NCI-H2227 (cell line): ENCODE results near the gene TJP2.
A peak's percentile ranks its signal among the peaks of the same experiment; 100 is the strongest.

Experiments
- DNase-seq: peaks from one replicate; lab custom pipeline; 2025; ENCODE audit not compliant: unreplicated experiment; lab: John Stamatoyannopoulos, UW

Gene TJP2

DNA sequence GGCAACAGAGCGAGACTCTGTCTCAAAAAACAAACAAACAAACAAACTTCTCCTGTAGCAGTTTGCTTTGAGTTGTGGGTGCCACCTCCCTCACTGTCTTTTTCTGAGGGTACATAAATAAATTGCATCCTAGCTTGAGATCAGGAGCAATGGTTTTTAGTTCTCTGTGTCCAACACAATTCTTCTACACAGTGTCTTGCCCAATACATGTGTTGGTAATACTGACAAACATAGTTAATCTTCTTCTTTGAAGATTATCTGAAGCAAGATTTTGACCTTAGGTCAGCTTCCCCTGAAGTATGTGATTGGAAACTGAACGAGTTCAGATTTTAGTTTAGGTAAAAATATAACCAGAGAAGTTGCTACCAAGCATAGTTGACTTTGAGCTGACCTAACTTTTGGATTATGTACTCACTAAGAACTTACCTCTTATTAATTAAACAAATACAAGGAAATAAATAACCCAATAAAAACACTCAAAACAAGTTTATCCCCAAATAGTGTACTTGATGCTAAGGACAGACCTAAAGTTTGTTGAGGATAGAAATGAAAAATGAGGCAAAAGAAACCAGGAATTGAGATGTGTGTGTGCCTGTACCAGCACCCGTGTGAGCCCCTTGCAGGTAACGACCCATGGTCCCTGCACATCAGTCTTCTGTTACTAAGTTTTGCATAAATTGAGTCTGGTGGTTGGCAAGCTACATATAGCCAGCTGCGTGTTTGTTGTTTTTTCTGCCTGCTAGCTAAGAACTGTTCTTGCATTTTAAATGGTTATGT, 16.2 kb downstream of the TJP2 start:
- DNase-seq: no peak

DNA sequence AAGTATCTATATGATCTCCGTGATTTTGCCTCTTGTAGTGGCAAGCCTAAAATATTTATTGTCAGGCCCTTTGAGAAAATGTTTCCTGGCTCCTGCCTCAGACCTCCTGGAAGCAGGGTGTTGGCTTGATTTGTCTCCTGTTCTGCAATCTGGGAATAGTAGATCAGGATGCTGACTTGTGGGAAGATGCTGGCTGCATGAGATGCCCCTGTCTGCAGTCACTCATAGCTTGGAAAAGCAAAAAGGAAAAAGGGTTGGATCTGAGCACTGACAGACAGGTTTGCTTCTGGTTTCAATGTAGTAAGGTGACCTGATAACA, 16.7 kb downstream of the TJP2 start:
- no peak for DNase-seq

- no peak for DNase-seq
These were observed 17.2 kb downstream of the TJP2 start for GRCh38 chr9:69191231-69191630.

GRCh38 chr9:69192214-69192613, 18.1 kb downstream of the TJP2 start:
- no peak for DNase-seq

- no peak for DNase-seq
These were observed 19.6 kb downstream of the TJP2 start for GRCh38 chr9:69193685-69194032.

DNA sequence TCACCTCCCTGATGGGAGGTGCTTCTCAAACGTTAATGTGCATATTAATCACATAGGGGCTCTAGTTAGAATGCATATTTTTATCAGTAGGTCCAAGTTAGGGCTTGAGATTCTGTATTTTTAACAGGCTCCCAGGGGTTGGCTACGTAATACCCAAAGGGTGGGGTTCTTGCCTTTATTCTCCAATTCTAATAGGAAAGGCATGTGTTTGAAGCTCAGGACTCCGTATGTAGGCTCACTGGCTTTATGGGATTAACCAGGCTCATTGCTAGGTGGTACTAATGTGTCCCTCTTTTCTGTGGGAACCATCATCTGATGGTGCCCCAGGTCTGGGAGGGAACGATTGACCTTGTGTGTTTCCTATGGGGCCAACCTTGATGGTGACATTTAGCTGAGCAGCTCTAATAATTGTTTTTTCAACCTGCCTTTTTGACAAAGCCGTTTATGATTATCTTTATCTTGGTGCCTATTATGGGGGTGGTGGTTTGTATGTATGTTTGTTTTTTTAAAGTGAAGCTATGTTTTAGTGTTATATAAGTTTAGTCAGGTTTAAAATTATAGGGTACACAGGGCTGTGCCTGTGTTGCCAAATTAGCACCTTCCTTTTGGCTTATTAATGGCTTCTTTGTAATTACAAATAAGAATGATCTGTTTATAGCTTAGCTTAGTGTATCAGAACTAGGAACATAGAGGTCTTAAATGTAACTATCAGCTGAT, 20.8 kb downstream of the TJP2 start:
- DNase-seq: no peak

GRCh38 chr9:69195668-69196067, 21.6 kb downstream of the TJP2 start:
- no peak for DNase-seq

GRCh38 chr9:69197687-69198086, 23.6 kb downstream of the TJP2 start:
- no peak for DNase-seq

GRCh38 chr9:69198521-69199220, 24.6 kb downstream of the TJP2 start:
- no peak for DNase-seq

DNA sequence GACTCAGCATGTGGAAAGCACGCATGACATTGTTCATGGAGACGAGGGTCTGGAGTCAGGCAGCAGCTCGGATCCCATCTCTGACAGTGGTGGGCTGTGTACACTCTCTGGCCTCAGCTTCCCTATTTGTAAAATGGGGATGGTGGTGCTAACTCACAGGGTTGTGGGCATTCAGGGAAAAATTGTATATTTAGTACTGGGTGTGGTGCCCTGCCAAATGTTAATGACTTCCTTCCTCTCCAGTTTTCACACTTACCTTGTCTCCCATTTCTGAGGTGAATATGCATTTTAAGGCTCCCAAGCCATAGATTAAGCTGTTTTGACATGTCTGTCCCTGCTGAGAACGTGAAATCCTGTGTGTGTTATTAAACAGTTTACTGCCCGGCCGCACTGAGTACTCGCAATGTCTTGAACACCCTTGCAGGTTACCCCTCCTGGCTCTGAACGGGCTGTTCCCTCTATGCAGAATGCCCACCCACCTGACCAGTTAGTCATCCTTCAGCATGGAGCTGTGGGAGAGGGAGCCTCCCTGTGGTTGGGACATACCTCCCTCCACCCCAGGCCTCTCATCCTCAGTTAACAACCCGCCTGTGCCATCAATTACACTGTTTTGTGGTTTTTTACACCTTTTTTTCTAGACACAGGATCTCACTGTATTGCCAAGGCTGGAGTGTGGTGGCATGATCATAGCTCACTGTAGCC, 25.8 kb downstream of the TJP2 start:
- no peak for DNase-seq

GRCh38 chr9:69202556-69202955, 28.5 kb downstream of the TJP2 start:
- DNase-seq: no peak

- DNase-seq: no peak
These were observed 30.2 kb downstream of the TJP2 start for GRCh38 chr9:69204326-69204725.

DNA sequence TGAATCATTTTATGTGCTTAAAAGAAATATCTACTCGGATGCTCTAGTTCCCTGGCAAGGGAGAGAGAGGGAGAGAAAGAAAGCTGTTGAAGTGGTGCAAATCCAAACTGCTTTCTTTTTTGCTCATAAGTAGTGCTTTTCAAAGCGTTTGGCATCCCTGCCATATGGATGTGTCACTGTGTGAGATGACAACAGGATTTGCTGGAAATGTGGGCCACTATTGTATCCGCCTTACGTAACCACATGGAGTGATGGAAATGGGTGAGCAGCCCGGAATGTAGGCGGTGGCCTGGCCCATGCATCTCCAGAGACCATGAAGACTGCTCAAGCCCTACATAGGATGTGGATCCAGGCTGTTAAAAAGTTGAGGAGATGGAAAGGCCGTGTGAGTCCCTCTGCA, 30.8 kb downstream of the TJP2 start:
- DNase-seq: no peak

DNA sequence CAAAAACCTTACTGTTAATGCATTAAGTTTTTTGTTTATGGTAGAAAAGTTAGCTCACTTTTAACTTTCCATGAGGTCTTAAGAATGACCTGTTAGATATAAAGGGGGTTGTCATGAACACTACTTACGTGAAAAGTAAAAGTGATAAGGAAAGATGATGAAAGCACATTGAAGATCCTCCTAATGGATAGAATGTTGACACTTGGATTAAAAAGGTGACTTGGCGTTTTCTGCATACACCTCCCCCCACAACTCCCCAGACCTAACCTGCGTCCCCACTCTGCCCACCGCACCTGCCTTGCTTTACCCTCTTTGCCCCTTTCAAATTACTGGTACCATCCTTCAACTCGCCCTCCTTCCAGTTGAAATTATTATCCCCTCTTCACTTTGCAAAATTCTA, 32.0 kb downstream of the TJP2 start:
- DNase-seq: no peak

GRCh38 chr9:69207503-69207902, 33.4 kb downstream of the TJP2 start:
- DNase-seq: no peak

DNA sequence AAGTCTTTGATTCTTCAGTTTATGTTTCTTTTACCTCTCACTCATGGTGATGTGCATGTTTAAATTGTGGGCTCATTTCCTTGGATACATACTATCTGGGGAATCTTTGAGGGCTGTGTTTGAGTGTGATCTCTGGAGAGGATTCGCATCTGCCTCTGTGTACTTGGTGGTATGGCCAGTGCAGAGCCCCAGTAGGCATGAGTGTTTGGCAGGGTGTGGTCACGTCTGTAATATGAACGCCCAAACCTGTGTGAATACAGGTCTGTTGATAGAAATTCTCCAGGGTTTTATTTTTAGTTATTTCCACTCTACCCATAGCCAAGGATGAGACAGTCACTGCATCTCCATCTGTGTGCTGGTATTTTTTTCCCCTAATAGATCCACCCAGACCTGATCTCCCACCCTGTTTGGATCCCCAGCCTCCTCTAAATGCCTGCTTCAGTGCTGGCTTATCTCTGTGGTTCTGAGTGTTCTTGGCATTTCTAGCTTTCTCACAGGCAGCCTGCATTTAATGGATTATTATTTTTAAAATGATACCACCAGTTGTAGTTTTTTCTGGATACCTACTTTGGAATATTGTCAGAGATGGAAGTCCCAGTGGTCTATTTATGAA, 37.5 kb downstream of the TJP2 start:
- no peak for DNase-seq

- DNase-seq: no peak
These were observed 39.6 kb downstream of the TJP2 start for GRCh38 chr9:69213647-69214046.

GRCh38 chr9:69214939-69215338, 40.9 kb downstream of the TJP2 start:
- no peak for DNase-seq

GRCh38 chr9:69215774-69216485, 41.9 kb downstream of the TJP2 start:
- no peak for DNase-seq

DNA sequence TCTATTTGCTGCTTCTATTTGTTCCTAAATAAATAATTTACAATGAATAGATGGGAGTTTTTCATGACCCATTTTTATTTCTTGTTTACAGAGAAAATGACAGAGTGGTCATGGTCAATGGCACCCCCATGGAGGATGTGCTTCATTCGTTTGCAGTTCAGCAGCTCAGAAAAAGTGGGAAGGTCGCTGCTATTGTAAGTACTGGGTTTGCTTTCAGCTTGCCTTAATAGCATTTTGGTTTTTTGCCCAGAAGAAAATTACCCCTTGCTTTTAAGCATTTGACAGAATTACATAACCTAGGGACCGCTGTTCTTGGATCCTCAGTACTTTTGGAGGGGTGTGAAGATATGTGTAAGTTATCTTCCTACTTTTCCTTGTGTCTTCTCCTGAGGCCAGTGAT, 44.1 kb downstream of the TJP2 start:
- peak; percentile 74 for DNase-seq

DNA sequence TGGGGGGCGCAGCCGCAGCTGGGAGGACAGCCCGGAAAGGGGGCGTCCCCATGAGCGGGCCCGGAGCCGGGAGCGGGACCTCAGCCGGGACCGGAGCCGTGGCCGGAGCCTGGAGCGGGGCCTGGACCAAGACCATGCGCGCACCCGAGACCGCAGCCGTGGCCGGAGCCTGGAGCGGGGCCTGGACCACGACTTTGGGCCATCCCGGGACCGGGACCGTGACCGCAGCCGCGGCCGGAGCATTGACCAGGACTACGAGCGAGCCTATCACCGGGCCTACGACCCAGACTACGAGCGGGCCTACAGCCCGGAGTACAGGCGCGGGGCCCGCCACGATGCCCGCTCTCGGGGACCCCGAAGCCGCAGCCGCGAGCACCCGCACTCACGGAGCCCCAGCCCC, 47.0 kb downstream of the TJP2 start:
- DNase-seq: no peak
